H1 (cell line): ENCODE measurements around the gene GDAP2. TPM values are rescaled to one million over a fixed set of nuclear protein-coding genes. Genes with fewer than 3 reads are reported as not detected.

Source experiments
- CTCF ChIA-PET: fragments of 300-600 bp; sonication (Branson Sonifier 250); formaldehyde crosslinking; loops from one replicate; lab custom pipeline; 2021; ENCODE audit not compliant: partially characterized antibody; lab: Charles Lee
- POLR2A ChIA-PET: fragments of 300-600 bp; sonication (Branson Sonifier 250); formaldehyde crosslinking; loops from one replicate; lab custom pipeline; 2021; ENCODE audit warnings: inconsistent platforms; ENCODE audit not compliant: partially characterized antibody; lab: Charles Lee
- DNase-seq, 2 experiments: peaks; one replicate each; pipeline versions ENCODE4 v3.0.0 to v3.0.0-alpha.2; 2010 to 2022; ENCODE audit warnings: low spot score in 2 of 2, low read depth in 1 of 2, mixed read lengths in 1 of 2
- FAIRE-seq: peaks from 2 replicates; lab custom pipeline; 2011; peaks lifted over from hg19 to GRCh38; lab: Jason Lieb, UNC
- H2AFZ ChIP-seq: 2 replicates; pipeline ENCODE4 v1.8.1; 2012; ENCODE audit warnings: low read length, inconsistent platforms
- H2AK5ac ChIP-seq: 2 replicates; pipeline ENCODE4 v1.6.1; 2013; ENCODE audit warnings: low read depth, low read length
- H2BK120ac ChIP-seq: replicated peaks from 2 replicates; pipeline ENCODE3; 2013; ENCODE audit warnings: low read depth, low read length, inconsistent platforms
- H2BK12ac ChIP-seq: 2 replicates; pipeline ENCODE4 v1.6.1; 2013; ENCODE audit warnings: low read depth, low read length
- H2BK15ac ChIP-seq: 2 replicates; pipeline ENCODE4 v1.6.1; 2013; ENCODE audit warnings: low read length
- H2BK20ac ChIP-seq: 2 replicates; pipeline ENCODE4 v1.6.1; 2013; ENCODE audit warnings: low read length
- H2BK5ac ChIP-seq: 2 replicates; pipeline ENCODE4 v1.6.1; 2013; ENCODE audit warnings: low read depth, low read length
- H3K14ac ChIP-seq: 2 replicates; pipeline ENCODE4 v1.6.1; 2013; ENCODE audit warnings: inconsistent platforms; ENCODE audit not compliant: insufficient read length
- H3K18ac ChIP-seq: 2 replicates; pipeline ENCODE4 v1.6.1; 2013; ENCODE audit warnings: low read length; ENCODE audit errors: extremely low read depth
- H3K23ac ChIP-seq: 2 replicates; pipeline ENCODE4 v1.6.1; 2013; ENCODE audit warnings: inconsistent platforms; ENCODE audit not compliant: insufficient read length
- H3K23me2 ChIP-seq: 2 replicates; pipeline ENCODE4 v1.6.1; 2013; ENCODE audit warnings: low read depth, low read length
- H3K27ac ChIP-seq: 2 replicates; pipeline ENCODE4 v1.6.1; 2011; ENCODE audit warnings: low read depth, low read length, inconsistent platforms
- H3K27me3 ChIP-seq, 4 experiments: replicated peaks in 1 of 4; 1 replicate in 1 of 4; 2 replicates in 3 of 4; pipeline versions ENCODE4 v1.6.1 to v1.8.1; 2011 to 2013; ENCODE audit warnings: low read length in 3 of 4, mild to moderate bottlenecking in 3 of 4, inconsistent platforms in 2 of 4, mixed read lengths in 2 of 4, moderate library complexity in 1 of 4; ENCODE audit not compliant: control insufficient read depth in 3 of 4, insufficient read depth in 3 of 4; ENCODE audit errors: extremely low read depth in 1 of 4
- H3K36me3 ChIP-seq, 4 experiments: 2 replicates each; pipeline versions ENCODE4 v1.6.1 to v1.8.1; 2011 to 2013; ENCODE audit warnings: mild to moderate bottlenecking in 4 of 4, low read length in 3 of 4, moderate library complexity in 2 of 4, control low read depth in 1 of 4, inconsistent platforms in 1 of 4; ENCODE audit not compliant: insufficient read depth in 4 of 4, control insufficient read depth in 2 of 4
- H3K4ac ChIP-seq: replicated peaks from 2 replicates; pipeline ENCODE3; 2013; ENCODE audit warnings: low read length, low read depth, mixed read lengths, inconsistent platforms; ENCODE audit not compliant: insufficient read length
- H3K4me1 ChIP-seq, 4 experiments: replicated peaks in 1 of 4; 1 replicate in 1 of 4; 2 replicates in 3 of 4; pipeline versions ENCODE4 v1.6.1 to v1.8.1; 2011 to 2013; ENCODE audit warnings: low read length in 3 of 4, inconsistent platforms in 2 of 4, mixed read lengths in 1 of 4; ENCODE audit not compliant: insufficient read depth in 4 of 4, control insufficient read depth in 3 of 4
- H3K4me2 ChIP-seq, 2 experiments: 2 replicates each; pipeline versions ENCODE4 v1.6.1 to v1.8.1; 2011 to 2013; ENCODE audit warnings: low read depth in 2 of 2, low read length in 2 of 2, control low read depth in 1 of 2, inconsistent platforms in 1 of 2, mild to moderate bottlenecking in 1 of 2; ENCODE audit not compliant: insufficient read depth in 1 of 2
- H3K4me3 ChIP-seq, 4 experiments: fragments of 200-600, 300-600 bp in 1 of 4; sonication (generic), shearing (Covaris generic), sonication (Bioruptor Twin) in 1 of 4; 2 replicates each; pipeline versions ENCODE4 v1.5.1 to v1.8.1; 2011 to 2016; ENCODE audit warnings: low read length in 4 of 4, low read depth in 3 of 4, control low read depth in 2 of 4, inconsistent platforms in 2 of 4, mild to moderate bottlenecking in 2 of 4, mixed read lengths in 1 of 4, moderate library complexity in 1 of 4; ENCODE audit not compliant: insufficient read depth in 2 of 4; ENCODE audit errors: extremely low read depth in 1 of 4
- H3K56ac ChIP-seq: replicated peaks from 2 replicates; pipeline ENCODE3; 2013; ENCODE audit warnings: low read depth, mild to moderate bottlenecking, mixed read lengths, low read length, inconsistent platforms; ENCODE audit not compliant: insufficient read length
- H3K79me1 ChIP-seq: 2 replicates; pipeline ENCODE4 v1.6.1; 2013; ENCODE audit warnings: low read depth, low read length, control low read depth
- H3K79me2 ChIP-seq, 2 experiments: 2 replicates each; pipeline versions ENCODE4 v1.6.1 to v1.8.1; 2012 to 2013; ENCODE audit warnings: low read length in 2 of 2, mild to moderate bottlenecking in 2 of 2, inconsistent platforms in 1 of 2; ENCODE audit not compliant: insufficient read depth in 2 of 2, control insufficient read depth in 1 of 2
- H3K9ac ChIP-seq, 4 experiments: replicated peaks in 1 of 4; 1 replicate in 1 of 4; 2 replicates in 3 of 4; pipeline versions ENCODE4 v1.6.1 to v1.8.1; 2011 to 2013; ENCODE audit warnings: low read depth in 3 of 4, low read length in 3 of 4, control low read depth in 2 of 4, mild to moderate bottlenecking in 2 of 4, moderate library complexity in 2 of 4, inconsistent platforms in 1 of 4; ENCODE audit errors: extremely low read depth in 1 of 4
- H3K9me3 ChIP-seq, 2 experiments: 2 replicates each; pipeline versions ENCODE4 v1.6.1 to v1.8.1; 2012 to 2013; ENCODE audit warnings: mild to moderate bottlenecking in 2 of 2, moderate library complexity in 2 of 2, control low read depth in 1 of 2, inconsistent platforms in 1 of 2, low read depth in 1 of 2, low read length in 1 of 2, mixed read lengths in 1 of 2; ENCODE audit not compliant: insufficient read depth in 2 of 2
- H4K20me1 ChIP-seq, 2 experiments: replicated peaks in 1 of 2; 2 replicates each; pipeline versions ENCODE3 to v1.8.1; 2011 to 2013; ENCODE audit warnings: inconsistent platforms in 2 of 2, low read length in 2 of 2, mild to moderate bottlenecking in 1 of 2; ENCODE audit not compliant: insufficient read depth in 2 of 2, control insufficient read depth in 1 of 2
- H4K5ac ChIP-seq: 2 replicates; pipeline ENCODE4 v1.6.1; 2013; ENCODE audit warnings: low read length, low read depth, mixed read lengths, inconsistent platforms; ENCODE audit not compliant: insufficient read length
- H4K8ac ChIP-seq: 2 replicates; pipeline ENCODE4 v1.8.0; 2013; ENCODE audit warnings: mild to moderate bottlenecking, moderate library complexity, low read length, inconsistent platforms; ENCODE audit not compliant: insufficient read depth; ENCODE audit errors: extremely low read depth
- H4K91ac ChIP-seq: replicated peaks from 2 replicates; pipeline ENCODE3; 2013; ENCODE audit warnings: low read length, mixed read lengths, inconsistent platforms; ENCODE audit not compliant: insufficient read length
- ATF3 ChIP-seq: IDR thresholded peaks from 2 replicates; pipeline ENCODE4 v1.6.1; 2011; ENCODE audit warnings: low read depth, mild to moderate bottlenecking, low read length; ENCODE audit not compliant: insufficient read depth
- CTCF ChIP-seq, 3 experiments: IDR thresholded peaks; 1 replicate in 2 of 3; 2 replicates in 1 of 3; pipeline versions ENCODE4 v1.5.1 to v1.6.1; 2011; ENCODE audit warnings: low read length in 3 of 3, mild to moderate bottlenecking in 3 of 3, inconsistent platforms in 2 of 3, low read depth in 1 of 3, moderate library complexity in 1 of 3; ENCODE audit not compliant: insufficient read depth in 1 of 3; ENCODE audit errors: control extremely low read depth in 1 of 3
- EGR1 ChIP-seq: IDR thresholded peaks from 2 replicates; pipeline ENCODE4 v1.6.1; 2011; ENCODE audit warnings: low read depth, low read length, borderline replicate concordance
- EP300 ChIP-seq, 2 experiments: IDR thresholded peaks; 1 replicate in 1 of 2; 2 replicates in 1 of 2; pipeline ENCODE4 v1.6.1; 2011 to 2012; ENCODE audit warnings: low read depth in 2 of 2, low read length in 2 of 2, mild to moderate bottlenecking in 2 of 2, borderline replicate concordance in 1 of 2, inconsistent platforms in 1 of 2, moderate library complexity in 1 of 2
- JUND ChIP-seq: IDR thresholded peaks from 2 replicates; pipeline ENCODE4 v1.6.1; 2011; ENCODE audit warnings: mild to moderate bottlenecking, improper control_type of control experiment, low read length
- KDM5A ChIP-seq: fragments of 200-600 bp; IDR thresholded peaks from 2 replicates; pipeline ENCODE4 v1.7.1; 2012; ENCODE audit warnings: mild to moderate bottlenecking, low read length, inconsistent platforms, mixed read lengths
- MAX ChIP-seq: IDR thresholded peaks from 2 replicates; pipeline ENCODE4 v1.6.1; 2012; ENCODE audit warnings: inconsistent platforms
- POU5F1 ChIP-seq: IDR thresholded peaks from 2 replicates; pipeline ENCODE4 v1.6.1; 2011; ENCODE audit warnings: low read depth, mild to moderate bottlenecking, low read length, moderate library complexity
- RBBP5 ChIP-seq: IDR thresholded peaks from 2 replicates; pipeline ENCODE4 v1.7.1; 2012; ENCODE audit warnings: low read depth, mild to moderate bottlenecking, inconsistent platforms, low read length, moderate library complexity, borderline replicate concordance
- SIX5 ChIP-seq: IDR thresholded peaks from 2 replicates; pipeline ENCODE4 v1.6.1; 2011; ENCODE audit warnings: mild to moderate bottlenecking, low read depth, low read length
- WGBS, 2 experiments: shearing (Covaris generic) in 1 of 2; methylation state at CpG; one replicate each; pipeline versions ENCODE4 v1.1.6 to v1.1.7; 2013 to 2015; ENCODE audit warnings: low lambda C conversion rate in 2 of 2, mixed read lengths in 2 of 2, inconsistent platforms in 1 of 2, low coverage in 1 of 2, missing lambda C conversion rate in 1 of 2; ENCODE audit not compliant: insufficient replicate concordance in 2 of 2, insufficient coverage in 1 of 2, insufficient read length in 1 of 2; ENCODE audit errors: extremely low coverage in 1 of 2, missing lambda C conversion rate in 1 of 2; 5-methylcytosine and 5-hydroxymethylcytosine counted together
- polyA plus RNA-seq, 7 experiments: library from polyadenylated mRNA; depleted of rRNA in 3 of 7; stranded (reverse) in 5 of 7; unstranded in 2 of 7; fragments of >200 nt in 5 of 7; fragments of 200-250 nt in 2 of 7; gene quantifications; 1 replicate in 5 of 7; 2 replicates in 1 of 7; 4 replicates in 1 of 7; pipeline versions ENCODE4 v1.2.1 to v1.2.3, GENCODE V29; 2011 to 2013; ENCODE audit warnings: missing spikeins in 2 of 7, mixed read lengths in 2 of 7
- total RNA-seq: library from RNA; stranded (reverse); fragmentation: NEBNext Ultra II Directional; extraction: Animal tissue kit (Norgen Biotek cat#: 25700); gene quantifications from 2 replicates; pipeline ENCODE4 v1.2.1, GENCODE V29; 2021

Gene GDAP2
- total and polyA plus RNA-seq, 2 of the 8 experiments (the other 6 are each of a cell fraction or from before 2014, with no cell fraction given), result 8.6 to 27.8 TPM

- H3K79me1 ChIP-seq, result no peaks in the 10 kb centered on the region
- no peaks in the 10 kb centered on the region for H3K23me2 ChIP-seq
- ChIA-PET POLR2A (no interaction called here), CTCF (interaction anchor here (0.6 to 2.2 kb wide), 5 partner anchors 11 to 73 kb away, joined by 3 to 9 read pairs (median 3); no protein-coding TSS in a partner anchor)
- H3K27me3 ChIP-seq, result no peaks in the 10 kb centered on the region
- FAIRE-seq (no peak), DNase-seq (no peak)
- H3K23ac ChIP-seq, result no peak overlapping the region
- no peak overlapping the region for H3K4me3 ChIP-seq
- H2BK5ac ChIP-seq, result no peak overlapping the region
- H3K9ac ChIP-seq, result no peak overlapping the region
- H2AFZ ChIP-seq, result no peak overlapping the region
- no peaks in the 10 kb centered on the region for H3K36me3 ChIP-seq
- no peak overlapping the region for H3K4ac ChIP-seq
- H3K27ac ChIP-seq, result no peak overlapping the region
- no peak overlapping the region for H4K8ac ChIP-seq
- no peaks in the 10 kb centered on the region for H4K20me1 ChIP-seq
- peaks cover 8 to 12% of the 10 kb centered on the region in 2 experiments; a peak in 3 of 4 replicates for H3K9me3 ChIP-seq
- H3K4me2 ChIP-seq, result no peak overlapping the region
- H3K14ac ChIP-seq, result no peak overlapping the region
- WGBS, 2 experiments, result 83% methylated on average over 1 of the region's 1 CpG; no CpG with 5 or more reads in 1 of the 2 experiments
- H4K5ac ChIP-seq, result no peak overlapping the region
- H2AK5ac ChIP-seq, result no peak overlapping the region
- no peak overlapping the region for H2BK20ac ChIP-seq
- no peaks in the 10 kb centered on the region for H3K4me1 ChIP-seq
- no peak overlapping the region for H2BK120ac ChIP-seq
- no peak overlapping the region for H4K91ac ChIP-seq
- no peak overlapping the region for H3K56ac ChIP-seq
- H2BK15ac ChIP-seq, result no peak overlapping the region
- no peak overlapping the region for H3K18ac ChIP-seq
- H2BK12ac ChIP-seq, result no peak overlapping the region
- H3K79me2 ChIP-seq, result no peaks in the 10 kb centered on the region
- TF ChIP-seq KDM5A (no peak), CTCF (IDR thresholded peaks at IDR 0.05; ENCODE audit: control extremely low read depth in 1 of 3, insufficient read depth in 1 of 3, low read depth in 1 of 3, low read length in 3 of 3) (no peak), MAX (no peak), SIX5 (no peak), POU5F1 (no peak), RBBP5 (no peak), JUND (no peak), EP300 (IDR thresholded peaks at IDR 0.05; ENCODE audit: borderline replicate concordance in 1 of 2, low read depth in 2 of 2, low read length in 2 of 2) (no peak), ATF3 (no peak), EGR1 (no peak)
Measured at GRCh38 chr1:117826540-117827078, 102.8 kb downstream of the GDAP2 start.
